Stimulated activated memory B cell treated with anti-CD40 and anti-IgM and Interleukin-4, amounts not matched to agents 10 μg/mL and 1 μg/mL and 100 μg/mL, for 72 hours (primary cell): Measurements from ENCODE around the gene POU3F1.
A peak's percentile ranks its signal among the peaks of the same experiment; 100 is the strongest.
"Not testable (repeated sequence)": the region's sequence is repeated elsewhere in the genome, so short reads cannot be mapped to it uniquely, and the experiment has no call there.

ENCODE experiments used
- ATAC-seq: fragments of 150-1000 bp; cut with Tn5 transposase; 2 replicates; pipeline ENCODE4 v1.10.0; 2021
- H3K27ac Mint-ChIP-seq: one replicate; pipeline ENCODE4 v1.8.0; 2022; ENCODE audit warnings: mild to moderate bottlenecking, mixed read lengths
- H3K27me3 Mint-ChIP-seq: one replicate; pipeline ENCODE4 v1.8.0; 2022; ENCODE audit warnings: mixed read lengths
- H3K36me3 Mint-ChIP-seq: one replicate; pipeline ENCODE4 v1.8.0; 2022; ENCODE audit warnings: mixed read lengths
- H3K4me1 Mint-ChIP-seq: one replicate; pipeline ENCODE4 v1.8.0; 2022; ENCODE audit warnings: mixed read lengths
- H3K4me3 Mint-ChIP-seq: one replicate; pipeline ENCODE4 v1.8.0; 2022; ENCODE audit warnings: mild to moderate bottlenecking, moderate library complexity, mixed read lengths
- H3K9me3 Mint-ChIP-seq: one replicate; pipeline ENCODE4 v1.8.0; 2022; ENCODE audit warnings: mixed read lengths

Gene POU3F1

GRCh38 chr1:38045401-38046332 is 926 bp downstream of the POU3F1 start:
- H3K4me3 Mint-ChIP-seq: peak overlapping the region; percentile 41
- no peak overlapping the region for H3K27ac Mint-ChIP-seq
- H3K36me3 Mint-ChIP-seq: no peaks in the 10 kb centered on the region
- peaks cover 40% of the 10 kb centered on the region for H3K27me3 Mint-ChIP-seq
- peaks cover 39% of the 10 kb centered on the region for H3K4me1 Mint-ChIP-seq
- peak; percentile 1 for ATAC-seq
- no peaks in the 10 kb centered on the region for H3K9me3 Mint-ChIP-seq

DNA sequence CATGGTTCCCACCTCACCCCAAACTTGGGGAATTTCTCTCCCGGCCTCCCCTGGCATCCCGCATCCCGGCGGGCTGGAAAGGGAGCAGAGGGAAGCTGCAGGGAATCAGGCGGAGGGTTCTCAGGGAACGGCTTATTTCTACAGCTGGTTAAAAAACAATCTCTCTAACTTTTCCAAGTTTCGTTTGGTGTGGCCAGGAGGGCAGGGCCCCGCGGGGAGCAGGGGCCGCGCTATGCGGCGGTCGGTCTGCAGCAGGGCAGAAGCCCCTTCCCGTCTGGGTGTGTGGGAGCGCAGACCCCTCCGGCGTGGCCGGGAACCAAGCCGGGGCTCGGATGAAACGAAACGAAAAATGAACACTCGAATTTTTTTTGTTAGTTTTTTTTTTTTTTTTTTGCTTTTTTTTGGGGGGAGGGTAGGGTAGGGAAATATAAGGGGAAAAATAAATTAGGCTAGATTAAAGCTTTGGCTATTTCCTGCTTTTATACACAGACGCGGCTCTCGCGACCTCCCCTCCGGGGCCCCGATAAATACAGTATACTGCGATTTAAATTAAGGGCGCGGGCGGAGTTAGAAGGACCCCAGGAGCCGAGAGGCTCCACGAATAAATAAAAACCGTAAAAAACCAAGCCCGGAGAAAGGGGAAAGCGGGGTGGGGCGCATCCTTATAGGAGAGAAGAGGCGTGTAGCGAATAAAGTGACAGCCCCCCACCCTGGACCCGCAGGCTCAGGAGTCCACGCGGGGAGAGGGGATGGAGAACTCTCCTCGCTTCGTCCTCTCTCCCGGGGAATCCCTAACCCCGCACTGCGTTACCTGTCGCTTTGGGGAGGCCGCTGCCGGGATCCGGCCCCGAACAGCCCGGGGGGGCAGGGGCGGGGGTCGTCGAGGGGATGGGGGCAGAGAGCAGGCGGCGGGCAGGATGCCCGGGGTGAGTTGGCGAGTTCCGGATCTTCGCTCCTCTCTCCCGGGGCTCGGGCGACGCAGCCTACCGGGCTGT is 2.1 kb downstream of the POU3F1 start:
- H3K27ac Mint-ChIP-seq: peak overlapping the region; percentile 50
- H3K27me3 Mint-ChIP-seq: peaks cover 52% of the 10 kb centered on the region
- H3K36me3 Mint-ChIP-seq: no peaks in the 10 kb centered on the region
- no peaks in the 10 kb centered on the region for H3K9me3 Mint-ChIP-seq
- peaks cover 29% of the 10 kb centered on the region for H3K4me1 Mint-ChIP-seq
- peak overlapping the region; percentile 81 for H3K4me3 Mint-ChIP-seq
- ATAC-seq: no peak

GRCh38 chr1:38043036-38043747 is 3.4 kb downstream of the POU3F1 start:
- Mint-ChIP-seq H3K36me3 (no peaks in the 10 kb centered on the region), H3K27me3 (peaks cover 63% of the 10 kb centered on the region), H3K9me3 (no peaks in the 10 kb centered on the region), H3K4me1 (peaks cover 28% of the 10 kb centered on the region), H3K4me3 (peak overlapping the region; percentile 4), H3K27ac (no peak overlapping the region)
- no peak for ATAC-seq

DNA sequence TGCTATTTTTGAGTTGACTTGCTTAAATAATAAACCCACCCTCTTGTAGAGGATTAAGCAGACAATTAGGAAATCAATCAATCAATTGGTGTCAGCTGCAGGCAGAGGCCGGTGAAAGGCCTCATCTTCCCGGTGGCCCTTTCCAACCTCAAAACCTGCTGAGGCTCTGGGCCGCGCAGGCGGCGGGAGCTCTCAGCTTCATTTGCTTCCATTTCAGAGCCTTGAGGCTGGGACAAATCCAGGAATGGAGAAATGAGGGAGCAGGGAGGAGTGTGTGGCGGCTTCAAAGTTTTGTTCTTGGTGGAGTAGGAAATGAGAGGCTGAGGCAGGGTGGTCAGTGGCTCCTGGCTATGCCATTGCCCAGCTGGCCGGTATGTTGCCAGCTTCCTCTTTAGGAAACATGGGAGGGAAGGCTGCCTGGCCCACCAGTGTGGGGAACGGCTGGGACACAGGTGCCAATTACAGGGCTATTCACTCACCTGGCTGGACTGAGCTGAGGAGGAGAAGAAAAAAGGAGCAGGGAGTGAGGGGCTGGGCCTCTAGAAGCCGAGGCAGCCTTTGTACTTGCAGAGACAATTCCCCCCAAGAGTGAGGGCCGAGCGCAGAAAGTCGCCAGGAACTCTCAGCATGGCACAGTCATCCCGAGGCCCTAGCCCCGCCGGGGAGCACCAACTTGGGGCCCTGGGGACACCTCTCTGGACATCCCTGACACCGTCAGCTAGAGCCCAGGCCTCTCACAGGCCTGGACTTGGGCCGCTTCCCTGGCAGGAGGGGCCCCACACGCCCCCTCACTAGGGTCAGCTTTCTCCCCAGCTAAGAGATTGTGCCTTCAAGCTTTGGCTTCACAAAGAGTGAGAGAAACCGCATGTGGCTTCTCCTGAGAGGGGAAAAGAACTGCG is 4.4 kb downstream of the POU3F1 start:
- H3K9me3 Mint-ChIP-seq: no peaks in the 10 kb centered on the region
- H3K4me3 Mint-ChIP-seq: no peak overlapping the region
- H3K27me3 Mint-ChIP-seq: peaks cover 63% of the 10 kb centered on the region
- no peaks in the 10 kb centered on the region for H3K36me3 Mint-ChIP-seq
- peaks cover 18% of the 10 kb centered on the region for H3K4me1 Mint-ChIP-seq
- ATAC-seq: no peak
- no peak overlapping the region for H3K27ac Mint-ChIP-seq

DNA sequence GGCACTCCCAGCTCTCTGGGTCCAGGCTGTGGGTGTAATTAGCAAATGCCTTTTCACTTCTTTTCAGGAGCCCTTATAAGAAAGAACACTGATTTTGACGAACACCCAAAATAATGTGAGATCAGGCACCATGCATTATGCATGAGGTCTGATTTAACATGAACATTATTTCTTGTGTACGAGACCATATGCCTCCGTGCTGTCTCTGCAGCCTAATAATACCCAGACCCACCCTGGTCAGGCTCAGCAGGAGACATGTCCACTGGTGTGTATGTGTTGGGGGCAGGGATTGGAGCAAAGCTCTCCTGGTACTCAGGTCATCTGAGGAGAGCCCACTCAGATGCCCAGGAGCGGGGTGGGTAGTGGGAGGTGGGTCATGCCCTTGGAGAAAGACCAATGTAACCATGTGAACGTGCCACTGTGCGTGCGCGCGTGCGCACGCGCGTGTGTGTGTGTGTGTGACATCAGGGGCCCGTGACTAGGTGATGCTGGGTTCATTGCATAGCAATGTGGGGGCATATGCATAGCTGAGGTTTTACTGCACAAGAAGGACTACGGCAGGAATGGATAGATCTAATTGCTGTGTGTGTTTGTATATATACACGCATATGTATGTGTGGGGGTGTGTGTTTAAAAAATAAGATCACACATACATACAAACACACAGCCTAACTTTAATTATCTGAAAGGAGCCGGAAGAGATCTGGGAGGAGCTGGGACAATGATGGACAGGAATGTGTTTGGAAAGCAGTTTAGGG is 7.1 kb downstream of the POU3F1 start:
- H3K27ac Mint-ChIP-seq: no peak overlapping the region
- H3K9me3 Mint-ChIP-seq: no peaks in the 10 kb centered on the region
- no peak for ATAC-seq
- H3K36me3 Mint-ChIP-seq: no peaks in the 10 kb centered on the region
- H3K4me1 Mint-ChIP-seq: peaks cover 12% of the 10 kb centered on the region
- no peak overlapping the region for H3K4me3 Mint-ChIP-seq
- peaks cover 75% of the 10 kb centered on the region for H3K27me3 Mint-ChIP-seq

DNA sequence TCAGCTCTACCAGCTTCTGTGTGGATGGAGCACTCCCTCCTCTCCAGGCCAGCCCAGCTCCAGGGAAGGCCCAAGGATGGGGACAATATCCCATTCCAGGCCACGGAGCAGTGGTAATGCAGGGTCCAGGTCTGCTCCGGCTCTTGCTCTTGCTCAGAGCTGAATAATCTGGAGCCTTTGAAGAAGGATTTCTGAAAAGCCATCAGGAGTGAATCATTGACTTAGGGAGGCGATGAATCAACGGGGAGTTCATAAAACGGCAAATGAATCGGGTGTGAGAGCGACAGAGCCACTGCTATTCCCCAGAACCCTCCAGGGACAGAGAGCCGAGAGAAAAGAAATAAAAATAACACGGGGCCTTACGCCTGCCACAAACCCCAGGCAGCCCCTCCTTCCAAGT is 7.7 kb downstream of the POU3F1 start:
- no peak overlapping the region for H3K4me3 Mint-ChIP-seq
- no peaks in the 10 kb centered on the region for H3K9me3 Mint-ChIP-seq
- H3K27ac Mint-ChIP-seq: no peak overlapping the region
- no peaks in the 10 kb centered on the region for H3K36me3 Mint-ChIP-seq
- ATAC-seq: no peak
- peaks cover 6% of the 10 kb centered on the region for H3K4me1 Mint-ChIP-seq
- peaks cover 75% of the 10 kb centered on the region for H3K27me3 Mint-ChIP-seq

DNA sequence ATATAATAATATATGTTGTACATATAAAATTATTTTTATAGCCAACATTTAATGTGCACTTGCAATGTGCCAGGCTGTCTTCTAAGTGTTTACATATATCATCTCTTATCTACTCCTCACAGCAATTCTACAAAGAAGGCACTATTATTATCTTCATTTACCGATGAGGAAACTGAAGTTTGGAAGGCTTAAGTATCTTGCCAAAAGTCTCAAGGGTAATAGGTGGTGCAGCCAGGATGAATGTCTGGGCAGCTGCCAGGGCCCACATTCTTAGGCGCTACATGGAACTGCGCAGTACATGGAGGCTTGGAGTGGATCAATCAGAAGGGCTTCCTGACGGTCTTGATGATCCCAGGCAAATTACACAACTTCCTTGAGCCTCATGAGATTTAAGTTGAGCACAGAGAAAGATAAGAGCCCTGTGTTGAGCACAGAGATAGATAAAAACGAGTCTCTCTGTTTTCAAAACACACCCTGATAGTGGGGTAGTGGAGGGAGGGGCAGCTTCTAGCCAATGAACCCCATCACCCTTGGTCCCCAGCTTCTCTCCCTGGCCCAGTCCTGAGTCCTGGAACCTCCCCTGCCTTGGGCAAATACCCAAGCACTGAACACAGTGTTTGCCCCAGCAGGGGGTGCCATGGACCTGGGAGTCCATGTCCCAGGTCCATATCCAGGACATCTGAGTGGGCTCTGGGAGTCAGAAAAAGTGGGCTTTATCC is 9.2 kb downstream of the POU3F1 start:
- ATAC-seq: no peak
- Mint-ChIP-seq H3K36me3 (no peaks in the 10 kb centered on the region), H3K27me3 (peaks cover 65% of the 10 kb centered on the region), H3K4me1 (no peaks in the 10 kb centered on the region), H3K9me3 (no peaks in the 10 kb centered on the region), H3K4me3 (no peak overlapping the region), H3K27ac (no peak overlapping the region)

DNA sequence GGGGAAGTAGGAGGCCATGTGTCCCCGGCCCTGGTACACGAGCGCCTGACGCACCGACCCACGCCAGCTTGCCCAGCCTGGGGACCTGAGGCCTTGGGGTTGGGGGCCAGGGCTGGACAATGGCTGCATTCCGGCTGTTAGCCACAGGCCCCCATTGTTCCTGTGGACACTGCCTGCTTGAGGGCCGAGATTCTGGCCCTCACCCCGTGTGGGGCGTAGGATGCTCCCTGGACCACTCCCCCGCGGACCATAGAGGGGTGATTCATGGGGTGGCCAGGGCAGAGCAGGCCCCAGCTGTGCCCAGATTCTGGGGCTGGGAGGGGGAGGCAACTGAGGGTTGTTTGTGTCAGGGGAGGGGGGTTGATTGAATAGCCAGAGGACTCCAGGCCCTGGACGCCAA is 11.7 kb downstream of the POU3F1 start:
- H3K27me3 Mint-ChIP-seq: peaks cover 44% of the 10 kb centered on the region
- H3K36me3 Mint-ChIP-seq: no peaks in the 10 kb centered on the region
- no peak overlapping the region for H3K27ac Mint-ChIP-seq
- H3K4me3 Mint-ChIP-seq: no peak overlapping the region
- no peak for ATAC-seq
- peaks cover 16% of the 10 kb centered on the region for H3K4me1 Mint-ChIP-seq
- H3K9me3 Mint-ChIP-seq: no peaks in the 10 kb centered on the region

DNA sequence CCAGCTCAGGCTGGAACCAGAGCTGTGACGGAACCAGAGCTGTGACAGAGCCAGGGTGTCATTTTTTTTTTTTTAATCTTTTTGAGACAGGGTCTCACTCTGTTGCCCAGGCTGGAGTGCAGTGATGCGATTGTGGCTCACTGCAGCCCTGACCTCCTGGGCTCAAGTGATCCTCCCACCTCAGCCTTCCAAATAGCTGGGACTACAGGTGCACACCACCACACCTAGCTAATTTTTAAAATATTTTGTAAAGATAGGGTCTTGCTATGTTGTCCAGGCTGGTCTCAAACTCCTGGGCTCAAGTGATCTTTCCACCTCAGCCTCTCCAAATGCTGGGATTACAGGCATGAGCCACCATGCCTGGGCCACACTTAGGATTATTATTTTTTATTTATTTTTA is 13.6 kb downstream of the POU3F1 start:
- not testable (repeated sequence) for H3K4me3 Mint-ChIP-seq, H3K9me3 Mint-ChIP-seq, H3K36me3 Mint-ChIP-seq, ATAC-seq, H3K27ac Mint-ChIP-seq
- H3K4me1 Mint-ChIP-seq: peaks cover 34% of the 10 kb centered on the region
- H3K27me3 Mint-ChIP-seq: peaks cover 29% of the 10 kb centered on the region

DNA sequence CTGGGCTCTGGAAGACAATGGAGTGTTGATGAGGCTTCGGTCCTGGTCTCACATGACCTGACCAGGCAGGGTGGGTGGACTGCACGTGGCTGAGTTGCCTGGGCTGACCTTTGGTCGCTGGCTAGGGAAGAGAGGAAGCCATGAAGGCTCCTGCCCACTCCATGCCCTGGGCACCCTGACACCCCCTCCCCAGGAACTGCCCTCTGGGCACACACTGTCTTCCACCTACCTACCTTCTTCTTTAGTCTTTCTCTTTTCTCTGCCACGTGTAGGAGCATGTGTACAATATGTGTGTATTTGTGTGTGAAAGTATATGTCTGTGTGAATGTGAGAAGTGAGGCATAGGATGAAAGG is 15.1 kb downstream of the POU3F1 start:
- H3K4me1 Mint-ChIP-seq: peaks cover 50% of the 10 kb centered on the region

GRCh38 chr1:38030596-38031512 is 15.7 kb downstream of the POU3F1 start:
- Mint-ChIP-seq H3K27me3 (peaks cover 18% of the 10 kb centered on the region), H3K9me3 (no peaks in the 10 kb centered on the region), H3K27ac (peak overlapping the region; percentile 68), H3K36me3 (peaks cover 1% of the 10 kb centered on the region), H3K4me3 (no peak overlapping the region), H3K4me1 (peaks cover 53% of the 10 kb centered on the region)
- no peak for ATAC-seq

More for the DNA sequence above, 15.1 kb downstream of the POU3F1 start:
- no peak for ATAC-seq
- Mint-ChIP-seq H3K36me3 (no peaks in the 10 kb centered on the region), H3K9me3 (no peaks in the 10 kb centered on the region), H3K27me3 (peaks cover 24% of the 10 kb centered on the region), H3K27ac (no peak overlapping the region), H3K4me3 (no peak overlapping the region)

DNA sequence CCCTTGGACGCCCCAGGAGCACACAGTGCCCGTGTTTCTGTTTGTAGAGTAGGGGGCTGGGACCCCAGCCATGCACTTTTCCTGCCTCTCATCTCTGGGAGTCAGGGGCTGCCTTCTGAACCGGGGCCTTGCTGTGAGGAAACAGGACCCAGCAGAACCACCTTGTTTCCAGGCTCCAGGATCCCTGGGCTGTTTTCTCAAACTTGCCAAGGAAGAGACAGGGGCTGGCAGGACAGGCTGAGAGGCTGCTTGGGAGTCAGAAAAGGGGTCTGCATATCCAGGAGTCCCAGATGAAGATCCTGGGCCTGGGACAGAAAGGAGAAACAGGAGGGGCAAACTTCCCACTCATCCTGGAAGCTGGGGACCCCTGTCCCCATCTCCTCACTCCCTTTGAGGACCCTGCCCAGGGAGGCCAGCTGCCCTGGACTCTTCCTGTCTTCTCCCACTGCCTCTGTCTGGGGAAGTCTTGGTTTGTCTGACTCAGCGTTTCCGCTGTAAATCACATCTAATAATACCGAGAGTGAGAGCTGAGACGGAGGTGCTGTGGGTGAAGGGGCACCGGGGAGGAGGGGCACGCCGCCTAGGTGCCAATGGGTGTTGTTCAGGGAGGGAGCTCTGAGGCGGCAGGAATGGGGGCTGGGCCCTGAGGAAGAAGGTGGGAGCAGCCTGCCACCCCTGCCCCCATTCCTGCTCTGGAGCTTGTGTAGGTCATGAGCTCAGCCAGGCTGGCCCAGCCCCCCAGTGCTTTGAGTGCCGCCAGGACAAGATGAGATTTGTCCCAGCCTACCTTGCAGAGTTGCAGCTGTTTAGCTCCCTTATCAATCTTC is 16.7 kb downstream of the POU3F1 start:
- Mint-ChIP-seq H3K9me3 (no peaks in the 10 kb centered on the region), H3K4me1 (peaks cover 53% of the 10 kb centered on the region), H3K27ac (peak overlapping the region; percentile 68), H3K27me3 (peaks cover 15% of the 10 kb centered on the region), H3K36me3 (peaks cover 11% of the 10 kb centered on the region), H3K4me3 (peak overlapping the region; percentile 22)
- ATAC-seq: peak; percentile 71
